ENCODE data around the gene CTXND1. TPM values are rescaled to one million over a fixed set of nuclear protein-coding genes. Genes with fewer than 3 reads are reported as not detected.

Gene CTXND1
- total and polyA plus RNA-seq, 2 of the 4 experiments (the other 2 are of a cell fraction), result not detected

- Histone ChIP-seq H3K18ac (ENCODE audit: low read depth, low read length) (no peak overlapping the region), H3K27ac (ENCODE audit: insufficient read depth, low read length) (no peak overlapping the region), H3K14ac (replicated peaks; ENCODE audit: low read depth, low read length) (no peak overlapping the region), H3K4me3 (ENCODE audit: insufficient read depth, low read depth, low read length) (no peak overlapping the region), H3K36me3 (ENCODE audit: control insufficient read depth, insufficient read depth, low read length) (no peaks in the 10 kb centered on the region), H3K56ac (ENCODE audit: extremely low read depth, insufficient read depth, low read length) (no peak overlapping the region), H2BK15ac (ENCODE audit: low read depth, low read length) (no peak overlapping the region), H3K27me3 (ENCODE audit: control insufficient read depth, insufficient read depth, low read length) (peaks cover 4% of the 10 kb centered on the region), H3K9me3 (ENCODE audit: control insufficient read depth, insufficient read depth, low read length) (no peaks in the 10 kb centered on the region), H3K4me1 (ENCODE audit: control insufficient read depth, insufficient read depth, low read length) (no peaks in the 10 kb centered on the region), H2AFZ (replicated peaks; ENCODE audit: low read length, poor library complexity) (no peak overlapping the region), H3K23ac (ENCODE audit: low read depth, low read length) (no peak overlapping the region), H3K4ac (ENCODE audit: low read depth, low read length) (no peak overlapping the region), H2AK9ac (replicated peaks; ENCODE audit: low read depth, low read length, poor library complexity) (no peak overlapping the region), H2BK120ac (ENCODE audit: low read depth, low read length) (no peak overlapping the region), H4K5ac (ENCODE audit: low read depth, low read length) (no peak overlapping the region), H3K9ac (ENCODE audit: low read depth, low read length) (no peak overlapping the region), H2AK5ac (ENCODE audit: low read depth, low read length) (no peak overlapping the region), H4K8ac (ENCODE audit: low read depth in 2 of 2, low read length in 2 of 2) (no peak overlapping the region), H2BK5ac (ENCODE audit: low read depth, low read length, poor library complexity, severe bottlenecking) (no peak overlapping the region), H3K4me2 (ENCODE audit: low read depth, low read length) (no peak overlapping the region), H4K91ac (ENCODE audit: insufficient read depth, low read depth, low read length) (no peak overlapping the region), H4K20me1 (ENCODE audit: insufficient read depth, low read length) (no peaks in the 10 kb centered on the region; the same call in 1 of the 2 replicates), H3K79me1 (ENCODE audit: low read depth in 1 of 2, low read length in 2 of 2) (no peaks in the 10 kb centered on the region), H2BK20ac (ENCODE audit: low read depth, low read length) (no peak overlapping the region), H3K9me1 (ENCODE audit: insufficient read depth, low read length) (no peaks in the 10 kb centered on the region)
- BruUV-seq (replicated peaks), result no TSS peak
- intact Hi-C loops (cut with micrococcal nuclease) (no loop called here), in situ Hi-C loops (cut with MboI; ENCODE audit: low sequenced_read_pairs) (no loop called here), dilution Hi-C loops (cut with HindIII; ENCODE audit: low sequenced_read_pairs, unreplicated experiment) (no loop called here)
- no peak for DNase-seq
- no peak for ATAC-seq (ENCODE audit: low read depth)
- ChIA-PET POLR2A (ENCODE audit: unreplicated experiment) (no interaction called here), CTCF (no interaction called here)
- TF ChIP-seq RCOR1 (IDR thresholded peaks at IDR 0.05; ENCODE audit: insufficient replicate concordance, low read length), result no peak
- no peak for TF ChIP-seq FOS (IDR thresholded peaks at IDR 0.05; ENCODE audit: low read depth, low read length)
- TF ChIP-seq, protein P1, sequence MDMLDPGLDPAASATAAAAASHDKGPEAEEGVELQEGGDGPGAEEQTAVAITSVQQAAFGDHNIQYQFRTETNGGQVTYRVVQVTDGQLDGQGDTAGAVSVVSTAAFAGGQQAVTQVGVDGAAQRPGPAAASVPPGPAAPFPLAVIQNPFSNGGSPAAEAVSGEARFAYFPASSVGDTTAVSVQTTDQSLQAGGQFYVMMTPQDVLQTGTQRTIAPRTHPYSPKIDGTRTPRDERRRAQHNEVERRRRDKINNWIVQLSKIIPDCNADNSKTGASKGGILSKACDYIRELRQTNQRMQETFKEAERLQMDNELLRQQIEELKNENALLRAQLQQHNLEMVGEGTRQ (IDR thresholded peaks at IDR 0.05; ENCODE audit: low read depth, low read length), result no peak
- no peak for TF ChIP-seq RAD21 (IDR thresholded peaks at IDR 0.05; ENCODE audit: low read length)
- TF ChIP-seq NFE2L2 (IDR thresholded peaks at IDR 0.05; ENCODE audit: low read depth, low read length), result no peak
- no peak for TF ChIP-seq MXI1 (IDR thresholded peaks at IDR 0.05; ENCODE audit: borderline replicate concordance, low read depth, low read length)
- TF ChIP-seq SMC3 (IDR thresholded peaks at IDR 0.05; ENCODE audit: low read depth, low read length), result no peak
- no peak for TF ChIP-seq MAZ (IDR thresholded peaks at IDR 0.05; ENCODE audit: borderline replicate concordance, low read depth, low read length)
- TF ChIP-seq POLR2A (IDR thresholded peaks at IDR 0.05; ENCODE audit: low read depth, low read length), result no peak
- TF ChIP-seq, protein P2, sequence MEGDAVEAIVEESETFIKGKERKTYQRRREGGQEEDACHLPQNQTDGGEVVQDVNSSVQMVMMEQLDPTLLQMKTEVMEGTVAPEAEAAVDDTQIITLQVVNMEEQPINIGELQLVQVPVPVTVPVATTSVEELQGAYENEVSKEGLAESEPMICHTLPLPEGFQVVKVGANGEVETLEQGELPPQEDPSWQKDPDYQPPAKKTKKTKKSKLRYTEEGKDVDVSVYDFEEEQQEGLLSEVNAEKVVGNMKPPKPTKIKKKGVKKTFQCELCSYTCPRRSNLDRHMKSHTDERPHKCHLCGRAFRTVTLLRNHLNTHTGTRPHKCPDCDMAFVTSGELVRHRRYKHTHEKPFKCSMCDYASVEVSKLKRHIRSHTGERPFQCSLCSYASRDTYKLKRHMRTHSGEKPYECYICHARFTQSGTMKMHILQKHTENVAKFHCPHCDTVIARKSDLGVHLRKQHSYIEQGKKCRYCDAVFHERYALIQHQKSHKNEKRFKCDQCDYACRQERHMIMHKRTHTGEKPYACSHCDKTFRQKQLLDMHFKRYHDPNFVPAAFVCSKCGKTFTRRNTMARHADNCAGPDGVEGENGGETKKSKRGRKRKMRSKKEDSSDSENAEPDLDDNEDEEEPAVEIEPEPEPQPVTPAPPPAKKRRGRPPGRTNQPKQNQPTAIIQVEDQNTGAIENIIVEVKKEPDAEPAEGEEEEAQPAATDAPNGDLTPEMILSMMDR (conservative IDR thresholded peaks at IDR 0.05; ENCODE audit: low read depth, low read length), result no peak
- no peak for TF ChIP-seq MAFK (IDR thresholded peaks at IDR 0.05; ENCODE audit: low read depth, low read length)
- TF ChIP-seq RFX5 (IDR thresholded peaks at IDR 0.05; ENCODE audit: low read depth, low read length), result no peak
- no peak for TF ChIP-seq CEBPB (IDR thresholded peaks at IDR 0.05; ENCODE audit: low read depth, low read length)
- no CpG with 5 or more reads among the region's 1 CpG for WGBS, 2 experiments (ENCODE audit: extremely low coverage in 2 of 2, insufficient read length in 1 of 2)
These were observed 49.5 kb upstream of the CTXND1 start for GRCh38 chr15:80301472-80301871.

All from IMR-90 (cell line).